Measurements from ENCODE around the gene TULP4. TPM values are rescaled to one million over a fixed set of nuclear protein-coding genes. Genes with fewer than 3 reads are reported as not detected.

The TULP4 gene
- total RNA-seq, 1 donor from 2014 or later, result 171 TPM

DNA sequence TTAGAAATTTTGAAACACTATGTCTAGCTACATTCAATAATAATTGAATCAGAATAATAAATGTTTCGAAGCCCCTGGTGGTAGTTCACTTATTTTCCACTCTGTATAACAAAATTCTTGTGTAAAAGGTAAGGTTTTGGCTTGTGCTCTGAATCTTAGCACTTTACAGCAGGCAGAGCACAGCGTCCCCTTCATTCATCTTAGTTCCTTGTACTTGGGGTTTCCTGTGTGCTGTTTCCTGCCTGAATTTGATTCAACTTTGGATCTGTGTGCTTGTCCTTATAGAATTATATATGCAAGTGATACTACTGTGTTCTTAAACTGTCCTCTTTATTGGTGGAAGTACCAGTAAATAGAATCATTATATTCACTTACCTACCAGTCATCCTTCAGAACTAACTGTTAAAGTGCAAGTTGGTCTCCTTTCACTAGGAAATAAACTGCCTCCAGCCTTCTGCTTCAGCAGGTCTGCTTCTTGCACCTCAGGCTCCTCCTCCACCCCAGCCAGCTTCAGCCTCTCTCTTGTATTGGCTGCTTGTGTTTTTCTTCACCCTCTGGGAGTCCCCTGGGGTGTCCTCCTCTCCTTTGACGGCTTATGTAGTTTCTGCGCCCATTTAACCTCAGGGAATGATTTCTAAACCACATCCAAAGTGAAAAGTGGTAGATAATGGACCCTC lies 28.8 kb upstream of the TULP4 start:
- no peak overlapping the region for H3K27ac Mint-ChIP-seq
- H3K36me3 Mint-ChIP-seq (ENCODE audit: insufficient read depth), result peaks cover 9% of the 10 kb centered on the region
- no peak overlapping the region for H3K4me3 Mint-ChIP-seq (ENCODE audit: low read depth)
- no peak for DNase-seq (ENCODE audit: low spot score, unreplicated experiment)
- H3K27me3 Mint-ChIP-seq, result no peaks in the 10 kb centered on the region
- no peaks in the 10 kb centered on the region for H3K4me1 Mint-ChIP-seq (ENCODE audit: low read depth)
- TF ChIP-seq, protein P1, sequence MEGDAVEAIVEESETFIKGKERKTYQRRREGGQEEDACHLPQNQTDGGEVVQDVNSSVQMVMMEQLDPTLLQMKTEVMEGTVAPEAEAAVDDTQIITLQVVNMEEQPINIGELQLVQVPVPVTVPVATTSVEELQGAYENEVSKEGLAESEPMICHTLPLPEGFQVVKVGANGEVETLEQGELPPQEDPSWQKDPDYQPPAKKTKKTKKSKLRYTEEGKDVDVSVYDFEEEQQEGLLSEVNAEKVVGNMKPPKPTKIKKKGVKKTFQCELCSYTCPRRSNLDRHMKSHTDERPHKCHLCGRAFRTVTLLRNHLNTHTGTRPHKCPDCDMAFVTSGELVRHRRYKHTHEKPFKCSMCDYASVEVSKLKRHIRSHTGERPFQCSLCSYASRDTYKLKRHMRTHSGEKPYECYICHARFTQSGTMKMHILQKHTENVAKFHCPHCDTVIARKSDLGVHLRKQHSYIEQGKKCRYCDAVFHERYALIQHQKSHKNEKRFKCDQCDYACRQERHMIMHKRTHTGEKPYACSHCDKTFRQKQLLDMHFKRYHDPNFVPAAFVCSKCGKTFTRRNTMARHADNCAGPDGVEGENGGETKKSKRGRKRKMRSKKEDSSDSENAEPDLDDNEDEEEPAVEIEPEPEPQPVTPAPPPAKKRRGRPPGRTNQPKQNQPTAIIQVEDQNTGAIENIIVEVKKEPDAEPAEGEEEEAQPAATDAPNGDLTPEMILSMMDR (IDR thresholded peaks at IDR 0.05; ENCODE audit: unreplicated experiment), result no peak
- H3K9me3 Mint-ChIP-seq (ENCODE audit: low read depth), result no peaks in the 10 kb centered on the region

DNA sequence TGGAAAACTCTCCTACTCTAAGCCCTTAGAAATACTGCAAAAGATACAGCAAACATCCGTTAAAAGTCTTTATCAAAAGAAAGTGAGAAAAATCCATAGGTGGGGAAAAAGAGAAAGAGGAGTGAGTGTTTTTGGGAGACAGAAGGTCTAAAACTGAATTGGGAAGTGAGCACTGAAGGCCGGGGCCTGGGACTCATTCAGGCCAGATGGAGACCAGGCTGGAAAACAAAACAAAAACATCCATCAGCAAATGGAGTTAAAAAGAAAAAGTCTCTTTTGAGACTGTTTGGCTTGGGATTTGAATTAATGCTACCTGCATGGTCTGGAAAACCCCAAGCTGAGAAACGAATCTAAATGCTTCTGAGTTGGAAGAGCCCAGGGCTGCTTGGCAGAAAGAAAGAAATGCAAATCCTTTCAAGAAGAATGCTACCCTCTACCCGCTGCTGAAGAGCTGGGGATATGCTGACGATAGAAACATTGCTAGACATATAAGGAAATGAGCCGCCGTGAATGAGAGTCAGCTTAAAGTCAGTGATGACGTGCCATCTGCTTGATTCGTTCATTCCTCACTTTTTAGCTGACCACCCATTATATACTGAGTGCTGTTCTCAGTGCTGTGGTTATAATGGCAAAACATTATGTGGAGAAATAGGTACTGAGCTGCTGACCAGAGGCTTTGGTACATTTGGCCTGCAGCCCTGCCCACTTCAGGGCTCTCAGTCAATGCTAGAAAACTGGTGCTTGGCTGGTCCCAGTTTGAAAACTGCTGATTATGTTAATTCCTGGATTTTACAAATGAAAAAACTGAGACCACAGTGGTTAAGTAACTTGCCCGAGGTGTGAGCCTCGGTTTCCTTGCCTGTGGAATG lies 28.0 kb upstream of the TULP4 start:
- Mint-ChIP-seq H3K4me1 (ENCODE audit: low read depth) (no peaks in the 10 kb centered on the region), H3K36me3 (ENCODE audit: insufficient read depth) (peaks cover 9% of the 10 kb centered on the region), H3K4me3 (ENCODE audit: low read depth) (no peak overlapping the region), H3K27ac (peak overlapping the region; percentile 2), H3K9me3 (ENCODE audit: low read depth) (no peaks in the 10 kb centered on the region), H3K27me3 (no peaks in the 10 kb centered on the region)
- TF ChIP-seq, protein P1 (IDR thresholded peaks at IDR 0.05; ENCODE audit: unreplicated experiment), result no peak
- DNase-seq (ENCODE audit: low spot score, unreplicated experiment), result no peak

DNA sequence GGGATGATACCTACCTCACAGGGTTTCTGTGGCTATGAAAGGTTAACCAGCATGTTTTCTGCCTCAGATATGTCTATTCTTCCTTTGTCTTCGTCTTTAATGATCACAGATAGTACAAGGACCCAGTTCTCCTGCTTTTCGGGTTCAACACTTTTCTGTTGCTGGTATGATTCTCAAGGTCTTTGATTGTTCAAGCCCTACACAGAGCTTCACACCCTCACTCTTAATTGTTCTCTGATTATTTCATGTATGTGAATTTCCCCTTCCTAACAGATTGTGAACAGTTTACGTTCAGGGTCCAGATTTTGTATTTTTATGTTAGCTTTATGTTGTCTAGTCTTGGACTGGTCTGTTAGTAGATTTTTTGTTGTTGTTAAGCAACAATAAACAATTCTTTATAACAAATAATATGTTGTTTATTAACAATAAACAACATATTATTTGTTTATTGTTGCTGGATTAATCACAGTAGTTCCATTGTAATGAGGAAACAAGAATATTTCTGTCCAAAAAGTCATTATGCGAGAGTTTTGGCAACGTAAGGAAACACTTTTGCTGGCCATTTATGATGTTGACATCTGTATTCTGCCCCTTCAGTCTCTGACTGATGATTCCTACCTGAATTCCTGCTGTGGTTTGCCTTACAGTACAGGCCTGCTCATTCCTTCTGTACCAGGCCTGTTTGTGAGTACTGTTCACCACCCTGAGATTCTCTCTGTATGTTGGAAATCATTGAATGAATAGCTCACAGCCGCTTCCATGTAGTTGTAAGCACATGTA lies 27.2 kb upstream of the TULP4 start:
- H3K36me3 Mint-ChIP-seq (ENCODE audit: insufficient read depth), result peaks cover 9% of the 10 kb centered on the region

DNA sequence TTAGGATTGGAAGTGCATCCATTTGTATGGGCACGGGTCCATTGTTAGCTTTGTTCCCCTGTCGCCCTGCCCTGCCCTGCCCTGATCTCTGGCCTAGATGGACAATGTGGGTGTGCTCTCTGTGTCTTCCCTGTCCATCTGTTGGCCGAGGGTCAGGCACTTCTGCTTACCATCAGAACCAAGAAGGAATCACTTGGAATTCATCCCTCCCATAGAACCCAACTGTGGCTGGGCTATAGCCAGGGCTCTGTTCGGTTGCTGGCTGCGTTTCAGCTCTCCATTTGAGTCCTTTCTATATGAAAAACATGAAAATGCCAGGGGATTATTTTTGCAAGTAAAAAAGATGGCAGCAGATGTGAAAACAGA lies 26.6 kb upstream of the TULP4 start:
- Mint-ChIP-seq H3K36me3 (ENCODE audit: insufficient read depth) (peaks cover 14% of the 10 kb centered on the region), H3K4me1 (ENCODE audit: low read depth) (no peaks in the 10 kb centered on the region), H3K27me3 (no peaks in the 10 kb centered on the region), H3K9me3 (ENCODE audit: low read depth) (no peaks in the 10 kb centered on the region), H3K4me3 (ENCODE audit: low read depth) (no peak overlapping the region), H3K27ac (no peak overlapping the region)
- TF ChIP-seq, protein P1 (IDR thresholded peaks at IDR 0.05; ENCODE audit: unreplicated experiment), result no peak
- no peak for DNase-seq (ENCODE audit: low spot score, unreplicated experiment)

More for the DNA sequence above, 27.2 kb upstream of the TULP4 start:
- Mint-ChIP-seq H3K4me3 (ENCODE audit: low read depth) (no peak overlapping the region), H3K4me1 (ENCODE audit: low read depth) (no peaks in the 10 kb centered on the region), H3K27ac (no peak overlapping the region), H3K9me3 (ENCODE audit: low read depth) (no peaks in the 10 kb centered on the region), H3K27me3 (no peaks in the 10 kb centered on the region)
- no peak for DNase-seq (ENCODE audit: low spot score, unreplicated experiment)
- TF ChIP-seq, protein P1 (IDR thresholded peaks at IDR 0.05; ENCODE audit: unreplicated experiment), result no peak

DNA sequence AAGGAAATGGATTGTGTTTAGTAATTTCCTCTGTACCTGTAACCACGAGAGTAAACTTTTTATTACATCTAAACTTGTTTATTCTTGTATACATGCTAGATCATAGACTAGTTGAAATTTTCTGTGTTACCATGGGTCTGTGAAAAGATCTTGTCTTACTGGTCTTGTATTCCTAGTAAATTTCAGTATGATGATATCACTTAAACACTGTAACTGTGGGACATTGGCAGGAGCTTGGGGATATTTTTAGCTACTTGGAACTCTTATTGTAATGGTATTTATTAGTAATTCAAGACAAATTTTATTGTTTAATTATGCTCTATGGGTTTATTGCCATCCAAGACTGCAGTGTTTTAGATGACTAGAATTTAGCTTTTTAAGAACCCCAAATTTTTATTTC lies 25.9 kb upstream of the TULP4 start:
- Mint-ChIP-seq H3K4me1 (ENCODE audit: low read depth) (no peaks in the 10 kb centered on the region), H3K27ac (no peak overlapping the region), H3K4me3 (ENCODE audit: low read depth) (no peak overlapping the region), H3K36me3 (ENCODE audit: insufficient read depth) (peaks cover 18% of the 10 kb centered on the region), H3K27me3 (no peaks in the 10 kb centered on the region), H3K9me3 (ENCODE audit: low read depth) (no peaks in the 10 kb centered on the region)
- DNase-seq (ENCODE audit: low spot score, unreplicated experiment), result no peak
- TF ChIP-seq, protein P1 (IDR thresholded peaks at IDR 0.05; ENCODE audit: unreplicated experiment), result no peak
